K562 (cell line): ENCODE data around the gene CAPZA3. TPM values are rescaled to one million over a fixed set of nuclear protein-coding genes. Genes with fewer than 3 reads are reported as not detected.

Experiments
- ADNP ChIP-seq: fragments of 200-800 bp; sonication (Bioruptor generic); IDR thresholded peaks from 2 replicates; pipeline ENCODE4 v1.6.1; 2016; ENCODE audit warnings: missing genetic modification characterization, missing compliant biosample characterization
- ARID1B ChIP-seq: fragments of 450-650 bp; IDR thresholded peaks from 2 replicates; pipeline ENCODE4 v1.6.1; 2016; ENCODE audit warnings: antibody characterized with exemption, mild to moderate bottlenecking, inconsistent platforms
- BRF1 ChIP-seq: IDR thresholded peaks from 3 replicates; pipeline ENCODE4 v1.6.1; 2011; ENCODE audit warnings: borderline replicate concordance, mild to moderate bottlenecking; ENCODE audit not compliant: insufficient read length; ENCODE audit errors: extremely low read depth
- CBX3 ChIP-seq, 2 experiments: IDR thresholded peaks; 1 replicate in 1 of 2; 2 replicates in 1 of 2; pipeline ENCODE4 v1.6.1; 2012; ENCODE audit warnings: inconsistent platforms in 2 of 2, low read length in 2 of 2, borderline replicate concordance in 1 of 2, control low read depth in 1 of 2
- CHD4 ChIP-seq: fragments of 200-600 bp; sonication (generic); IDR thresholded peaks from 3 replicates; pipeline ENCODE4 v1.6.1; 2012; ENCODE audit warnings: low read depth, mild to moderate bottlenecking, mixed read lengths, low read length, inconsistent platforms; ENCODE audit not compliant: insufficient read depth, insufficient replicate concordance, poor library complexity, severe bottlenecking
- EGR1 ChIP-seq: fragments of 450-650 bp; conservative IDR thresholded peaks from 2 replicates; pipeline ENCODE4 v1.6.1; 2017; ENCODE audit warnings: mild to moderate bottlenecking
- GATA2 ChIP-seq: sonication (generic); formaldehyde crosslinking; IDR thresholded peaks from 2 replicates; pipeline ENCODE4 v1.4.0; 2020; ENCODE audit warnings: mild to moderate bottlenecking, missing genetic modification reagents
- HMGN3 ChIP-seq: IDR thresholded peaks from 2 replicates; pipeline ENCODE4 v1.6.1; 2011; ENCODE audit warnings: borderline replicate concordance, low read depth, mild to moderate bottlenecking, mixed read lengths, low read length; ENCODE audit not compliant: insufficient read length; ENCODE audit errors: extremely low read depth
- JUND ChIP-seq, 2 experiments: IDR thresholded peaks; 2 replicates in 1 of 2; 3 replicates in 1 of 2; pipeline ENCODE4 v1.6.1; 2011; ENCODE audit warnings: borderline replicate concordance in 2 of 2, low read depth in 2 of 2, low read length in 2 of 2, improper control_type of control experiment in 1 of 2, missing biosample characterization in 1 of 2, missing genetic modification characterization in 1 of 2, missing genetic modification reagents in 1 of 2
- NFE2 ChIP-seq: IDR thresholded peaks from 2 replicates; pipeline ENCODE4 v1.6.1; 2014; ENCODE audit warnings: antibody characterized with exemption, low read depth
- NR4A1 ChIP-seq, 2 experiments: fragments of 250-450 bp in 1 of 2; fragments of 450-650 bp in 1 of 2; sonication (Bioruptor Pico) in 1 of 2; IDR thresholded peaks; 2 replicates each; pipeline versions ENCODE4 v1.4.0 to v1.6.1; 2016 to 2020; ENCODE audit warnings: mild to moderate bottlenecking in 2 of 2, missing compliant biosample characterization in 1 of 2, missing genetic modification characterization in 1 of 2, moderate library complexity in 1 of 2
- RFX1 ChIP-seq: fragments of 450-650 bp; IDR thresholded peaks from 2 replicates; pipeline ENCODE4 v1.6.1; 2016; ENCODE audit warnings: mild to moderate bottlenecking, moderate library complexity
- SMARCC2 ChIP-seq: fragments of 450-650 bp; IDR thresholded peaks from 2 replicates; pipeline ENCODE4 v1.6.1; 2017; ENCODE audit warnings: antibody characterized with exemption, moderate library complexity, mild to moderate bottlenecking, low read depth
- THAP7 ChIP-seq: fragments of 250-450 bp; sonication (Bioruptor Pico); IDR thresholded peaks from 2 replicates; pipeline ENCODE4 v1.5.0; 2021
- ZNF217 ChIP-seq: sonication (generic); formaldehyde crosslinking; IDR thresholded peaks from 2 replicates; pipeline ENCODE4 v1.8.0; 2022; ENCODE audit warnings: mild to moderate bottlenecking, missing genetic modification reagents
- ZNF699 ChIP-seq: fragments of 250-450 bp; sonication (Bioruptor Pico); IDR thresholded peaks from 2 replicates; pipeline ENCODE4 v1.8.0; 2021; ENCODE audit warnings: mild to moderate bottlenecking, moderate library complexity; ENCODE audit not compliant: insufficient replicate concordance
- ZNF75A ChIP-seq: fragments of 450-650 bp; formaldehyde crosslinking; IDR thresholded peaks from 2 replicates; pipeline ENCODE4 v1.4.0; 2020; ENCODE audit warnings: mild to moderate bottlenecking
- polyA plus RNA-seq, 8 experiments: library from polyadenylated mRNA; depleted of rRNA in 4 of 8; stranded (reverse) in 5 of 8; unstranded in 3 of 8; fragments of >200 nt; fragmentation: Nextera tagmentation in 2 of 8; fragmentation: Illumina TruSeq in 1 of 8; extraction: Ambion mirVana in 2 of 8; extraction: Trizol in 1 of 8; gene quantifications; 2 replicates each; pipeline versions ENCODE4 v1.2.1 to v1.2.3, GENCODE V29; 2011 to 2014; ENCODE audit warnings: inconsistent platforms in 1 of 8, missing spikeins in 1 of 8
- total RNA-seq, 7 experiments: library from RNA; depleted of rRNA in 6 of 7; stranded (reverse); fragments of >200 nt in 6 of 7; fragmentation: Illumina TruSeq in 2 of 7; extraction: Trizol in 2 of 7; gene quantifications; 2 replicates each; pipeline versions ENCODE4 v1.2.1 to v1.2.3, GENCODE V29; 2011 to 2021; ENCODE audit warnings: low replicate concordance in 1 of 7
- TF ChIP-seq, protein P1 (sequence below), 2 experiments: fragments of 450-650 bp in 1 of 2; IDR thresholded peaks; 2 replicates each; pipeline ENCODE4 v1.6.1; 2011 to 2017; ENCODE audit warnings: low read depth in 2 of 2, antibody characterized with exemption in 1 of 2, borderline replicate concordance in 1 of 2, low read length in 1 of 2, mild to moderate bottlenecking in 1 of 2, mixed read lengths in 1 of 2; ENCODE audit not compliant: control insufficient read depth in 1 of 2
- TF ChIP-seq, protein P2 (sequence below): fragments of 450-650 bp; formaldehyde crosslinking; IDR thresholded peaks from 2 replicates; pipeline ENCODE4 v1.4.0; 2020; ENCODE audit warnings: mild to moderate bottlenecking, moderate library complexity
- TF ChIP-seq, protein P3 (sequence below): fragments of 250-450 bp; sonication (Bioruptor Pico); IDR thresholded peaks from 2 replicates; pipeline ENCODE4 v1.4.0; 2020; ENCODE audit warnings: mild to moderate bottlenecking, moderate library complexity

CAPZA3 gene
- total and polyA plus RNA-seq, 9 of the 15 experiments (the other 6 are each of a cell fraction or from before 2014, with no cell fraction given) = not detected

DNA sequence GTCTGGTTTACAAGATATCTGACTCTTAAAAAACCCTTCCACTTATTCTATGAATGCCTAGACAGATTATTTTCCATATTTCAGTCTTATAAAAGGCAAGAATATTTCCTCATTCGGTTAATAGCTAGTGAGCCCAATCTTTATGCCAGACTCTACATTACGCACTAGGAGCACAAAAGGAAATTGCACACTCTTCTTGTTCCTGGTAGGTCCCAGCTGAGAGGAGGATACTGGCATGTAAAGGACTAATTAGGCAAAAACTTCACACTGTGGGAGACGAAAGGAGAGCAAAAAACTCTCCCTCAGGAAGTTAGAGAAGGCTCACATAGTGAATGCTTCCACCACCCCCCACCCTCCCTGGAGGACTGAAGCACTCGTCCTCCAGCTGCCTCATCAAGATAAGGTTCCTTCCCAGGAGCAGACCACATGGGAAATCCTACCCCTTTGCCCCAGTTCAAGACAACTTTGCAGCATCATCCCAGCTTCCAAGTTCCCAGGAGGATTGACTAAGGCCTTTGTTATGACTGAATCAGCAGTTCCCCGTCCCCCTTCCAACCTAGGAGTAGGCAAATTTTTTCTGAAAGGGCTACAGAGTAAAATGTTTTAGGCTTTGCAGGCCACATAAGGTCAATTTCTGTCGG is 14.5 kb downstream of the CAPZA3 start (continued):
- peak; percentile 53; the same call in 1 of the 2 replicates for TF ChIP-seq NFE2
- no peak for TF ChIP-seq ADNP (tag)
- TF ChIP-seq, protein P1, sequence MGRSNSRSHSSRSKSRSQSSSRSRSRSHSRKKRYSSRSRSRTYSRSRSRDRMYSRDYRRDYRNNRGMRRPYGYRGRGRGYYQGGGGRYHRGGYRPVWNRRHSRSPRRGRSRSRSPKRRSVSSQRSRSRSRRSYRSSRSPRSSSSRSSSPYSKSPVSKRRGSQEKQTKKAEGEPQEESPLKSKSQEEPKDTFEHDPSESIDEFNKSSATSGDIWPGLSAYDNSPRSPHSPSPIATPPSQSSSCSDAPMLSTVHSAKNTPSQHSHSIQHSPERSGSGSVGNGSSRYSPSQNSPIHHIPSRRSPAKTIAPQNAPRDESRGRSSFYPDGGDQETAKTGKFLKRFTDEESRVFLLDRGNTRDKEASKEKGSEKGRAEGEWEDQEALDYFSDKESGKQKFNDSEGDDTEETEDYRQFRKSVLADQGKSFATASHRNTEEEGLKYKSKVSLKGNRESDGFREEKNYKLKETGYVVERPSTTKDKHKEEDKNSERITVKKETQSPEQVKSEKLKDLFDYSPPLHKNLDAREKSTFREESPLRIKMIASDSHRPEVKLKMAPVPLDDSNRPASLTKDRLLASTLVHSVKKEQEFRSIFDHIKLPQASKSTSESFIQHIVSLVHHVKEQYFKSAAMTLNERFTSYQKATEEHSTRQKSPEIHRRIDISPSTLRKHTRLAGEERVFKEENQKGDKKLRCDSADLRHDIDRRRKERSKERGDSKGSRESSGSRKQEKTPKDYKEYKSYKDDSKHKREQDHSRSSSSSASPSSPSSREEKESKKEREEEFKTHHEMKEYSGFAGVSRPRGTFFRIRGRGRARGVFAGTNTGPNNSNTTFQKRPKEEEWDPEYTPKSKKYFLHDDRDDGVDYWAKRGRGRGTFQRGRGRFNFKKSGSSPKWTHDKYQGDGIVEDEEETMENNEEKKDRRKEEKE (IDR thresholded peaks at IDR 0.05; ENCODE audit: borderline replicate concordance in 1 of 2, control insufficient read depth in 1 of 2, low read depth in 2 of 2, low read length in 1 of 2) = no peak
- TF ChIP-seq CBX3 (IDR thresholded peaks at IDR 0.05; ENCODE audit: borderline replicate concordance in 1 of 2, low read length in 2 of 2) = no peak
- TF ChIP-seq ARID1B = peak; percentile 76
- TF ChIP-seq NR4A1 (CRISPR knock-in tag; IDR thresholded peaks at IDR 0.05) = no peak
- no peak for TF ChIP-seq NR4A1 (tag; IDR thresholded peaks at IDR 0.05)
- no peak for TF ChIP-seq ZNF699 (CRISPR knock-in tag)
- TF ChIP-seq BRF1 = no peak
- TF ChIP-seq RFX1 = no peak
- TF ChIP-seq ZNF217 (CRISPR knock-in tag) = no peak
- TF ChIP-seq, protein P2, sequence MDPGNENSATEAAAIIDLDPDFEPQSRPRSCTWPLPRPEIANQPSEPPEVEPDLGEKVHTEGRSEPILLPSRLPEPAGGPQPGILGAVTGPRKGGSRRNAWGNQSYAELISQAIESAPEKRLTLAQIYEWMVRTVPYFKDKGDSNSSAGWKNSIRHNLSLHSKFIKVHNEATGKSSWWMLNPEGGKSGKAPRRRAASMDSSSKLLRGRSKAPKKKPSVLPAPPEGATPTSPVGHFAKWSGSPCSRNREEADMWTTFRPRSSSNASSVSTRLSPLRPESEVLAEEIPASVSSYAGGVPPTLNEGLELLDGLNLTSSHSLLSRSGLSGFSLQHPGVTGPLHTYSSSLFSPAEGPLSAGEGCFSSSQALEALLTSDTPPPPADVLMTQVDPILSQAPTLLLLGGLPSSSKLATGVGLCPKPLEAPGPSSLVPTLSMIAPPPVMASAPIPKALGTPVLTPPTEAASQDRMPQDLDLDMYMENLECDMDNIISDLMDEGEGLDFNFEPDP (CRISPR knock-in tag) = no peak
- TF ChIP-seq JUND (IDR thresholded peaks at IDR 0.05; ENCODE audit: borderline replicate concordance, low read depth, low read length) = peak; percentile 19; the same call in 1 of the 2 replicates
- TF ChIP-seq JUND (tag; IDR thresholded peaks at IDR 0.05; ENCODE audit: borderline replicate concordance, low read depth, low read length) = no peak; the same call in 2 of the 3 replicates
- TF ChIP-seq GATA2 (CRISPR knock-in tag) = no peak
- TF ChIP-seq EGR1 = no peak
- TF ChIP-seq HMGN3 = no peak
- TF ChIP-seq THAP7 (CRISPR knock-in tag) = no peak
- TF ChIP-seq, protein P3, sequence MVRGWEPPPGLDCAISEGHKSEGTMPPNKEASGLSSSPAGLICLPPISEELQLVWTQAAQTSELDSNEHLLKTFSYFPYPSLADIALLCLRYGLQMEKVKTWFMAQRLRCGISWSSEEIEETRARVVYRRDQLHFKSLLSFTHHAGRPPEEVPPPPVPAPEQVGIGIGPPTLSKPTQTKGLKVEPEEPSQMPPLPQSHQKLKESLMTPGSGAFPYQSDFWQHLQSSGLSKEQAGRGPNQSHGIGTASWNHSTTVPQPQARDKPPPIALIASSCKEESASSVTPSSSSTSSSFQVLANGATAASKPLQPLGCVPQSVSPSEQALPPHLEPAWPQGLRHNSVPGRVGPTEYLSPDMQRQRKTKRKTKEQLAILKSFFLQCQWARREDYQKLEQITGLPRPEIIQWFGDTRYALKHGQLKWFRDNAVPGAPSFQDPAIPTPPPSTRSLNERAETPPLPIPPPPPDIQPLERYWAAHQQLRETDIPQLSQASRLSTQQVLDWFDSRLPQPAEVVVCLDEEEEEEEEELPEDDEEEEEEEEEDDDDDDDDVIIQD (CRISPR knock-in tag) = no peak
- TF ChIP-seq SMARCC2 = no peak
- TF ChIP-seq CHD4 = no peak
- no peak for TF ChIP-seq ZNF75A (CRISPR knock-in tag)
